ENCODE data around the gene HSDL2.
"Not testable (repeated sequence)": the region's sequence is repeated elsewhere in the genome, so short reads cannot be mapped to it uniquely, and the experiment has no call there.

The HSDL2 gene

GRCh38 chr9:112505607-112506006 is 125.7 kb downstream of the HSDL2 start:
- no peak for DNase-seq

GRCh38 chr9:112506571-112506970 is 126.7 kb downstream of the HSDL2 start:
- no peak for DNase-seq

- no peak for DNase-seq
These were observed 127.2 kb downstream of the HSDL2 start for GRCh38 chr9:112507001-112507680.

GRCh38 chr9:112508377-112508776 is 128.5 kb downstream of the HSDL2 start:
- no peak for DNase-seq

DNA sequence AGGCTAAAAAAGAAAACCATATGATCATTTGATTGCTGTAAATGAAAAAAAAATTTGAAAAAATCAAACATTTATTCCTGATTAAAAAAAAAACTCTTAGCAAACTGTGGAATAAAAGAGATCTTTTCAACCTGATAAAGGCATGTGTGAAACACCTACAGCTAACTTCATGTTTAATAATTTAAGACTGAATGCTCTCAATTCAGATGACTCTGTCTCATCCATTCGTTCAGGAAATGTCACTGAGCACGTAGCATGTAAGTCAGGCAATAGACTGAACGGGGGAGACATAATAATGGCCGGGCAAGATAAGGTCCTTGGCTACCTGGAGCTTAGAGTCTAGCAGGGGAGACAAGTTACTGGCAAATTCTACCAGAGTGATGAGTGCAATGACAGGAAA is 132.5 kb downstream of the HSDL2 start:
- DNase-seq, result not testable (repeated sequence)

- no peak for DNase-seq
These were observed 136.9 kb downstream of the HSDL2 start for GRCh38 chr9:112516769-112517168.

- no peak for DNase-seq
These were observed 140.2 kb downstream of the HSDL2 start for GRCh38 chr9:112520069-112520468.

- DNase-seq, result no peak
These were observed 140.7 kb downstream of the HSDL2 start for GRCh38 chr9:112520656-112521055.

Measured in midbrain (tissue), 1 donor.